Fibroblast of lung (primary cell): ENCODE data around the gene ERBB4. TPM values are rescaled to one million over a fixed set of nuclear protein-coding genes. Genes with fewer than 3 reads are reported as not detected.

ENCODE experiments used
- DNase-seq, 2 donors: peaks; one replicate each; pipeline versions ENCODE4 v3.0.0 to v3.0.0-alpha.2; 2010; ENCODE audit warnings: low read depth in 2 of 2
- H2AFZ ChIP-seq: 2 replicates; pipeline ENCODE4 v1.5.1; 2012; ENCODE audit warnings: low read length, control low read depth, inconsistent platforms
- H3K27ac ChIP-seq: 2 replicates; pipeline ENCODE4 v1.5.1; 2011; ENCODE audit warnings: low read length, control low read depth; ENCODE audit not compliant: insufficient read depth
- H3K27me3 ChIP-seq: 2 replicates; pipeline ENCODE4 v1.5.1; 2011; ENCODE audit warnings: mild to moderate bottlenecking, low read length; ENCODE audit not compliant: control insufficient read depth, insufficient read depth
- H3K36me3 ChIP-seq: 2 replicates; pipeline ENCODE4 v1.5.1; 2011; ENCODE audit warnings: low read length; ENCODE audit not compliant: control insufficient read depth, insufficient read depth
- H3K4me1 ChIP-seq: 2 replicates; pipeline ENCODE4 v1.5.1; 2011; ENCODE audit warnings: low read length; ENCODE audit not compliant: control insufficient read depth, insufficient read depth; ENCODE audit errors: extremely low read depth
- H3K4me2 ChIP-seq: 2 replicates; pipeline ENCODE4 v1.5.1; 2011; ENCODE audit warnings: low read length, control low read depth; ENCODE audit not compliant: insufficient read depth; ENCODE audit errors: extremely low read depth
- H3K4me3 ChIP-seq, 4 experiments: fragments of 200-600 bp in 1 of 4; sonication (generic) in 1 of 4; replicated peaks in 1 of 4; 2 replicates each; pipeline ENCODE4 v1.5.1; 2011 to 2016; ENCODE audit warnings: low read length in 4 of 4, low read depth in 3 of 4, mild to moderate bottlenecking in 3 of 4, control low read depth in 2 of 4, inconsistent platforms in 1 of 4, mixed read lengths in 1 of 4; ENCODE audit not compliant: insufficient read depth in 1 of 4; ENCODE audit errors: control extremely low read depth in 1 of 4
- H3K79me2 ChIP-seq: 2 replicates; pipeline ENCODE4 v1.5.1; 2012; ENCODE audit warnings: mild to moderate bottlenecking, low read length, inconsistent platforms; ENCODE audit not compliant: control insufficient read depth, insufficient read depth
- H3K9ac ChIP-seq: 2 replicates; pipeline ENCODE4 v1.5.1; 2011; ENCODE audit warnings: mild to moderate bottlenecking, low read length, control low read depth; ENCODE audit not compliant: insufficient read depth
- H3K9me3 ChIP-seq: 2 replicates; pipeline ENCODE4 v1.5.1; 2012; ENCODE audit warnings: low read depth, low read length; ENCODE audit not compliant: control insufficient read depth, insufficient read depth
- H4K20me1 ChIP-seq: 2 replicates; pipeline ENCODE4 v1.5.1; 2011; ENCODE audit warnings: low read length; ENCODE audit not compliant: control insufficient read depth, insufficient read depth; ENCODE audit errors: extremely low read depth
- CTCF ChIP-seq, 2 donors: IDR thresholded peaks in 1 of 2; conservative IDR thresholded peaks in 1 of 2; 1 replicate in 1 of 2; 2 replicates in 1 of 2; pipeline ENCODE4 v1.5.1; 2011 to 2012; ENCODE audit warnings: low read length in 2 of 2, control low read depth in 1 of 2, inconsistent platforms in 1 of 2, low read depth in 1 of 2, mild to moderate bottlenecking in 1 of 2
- EZH2 ChIP-seq: IDR thresholded peaks from 2 replicates; pipeline ENCODE4 v1.5.1; 2012; ENCODE audit warnings: low read length, control low read depth, mild to moderate bottlenecking; ENCODE audit errors: missing control alignments
- polyA plus RNA-seq, 2 donors: library from polyadenylated mRNA; depleted of rRNA in 1 of 2; stranded (reverse) in 1 of 2; unstranded in 1 of 2; fragments of >200 nt; gene quantifications; 2 replicates each; pipeline ENCODE4 v1.2.1, GENCODE V29; 2011 to 2012; ENCODE audit warnings: missing spikeins in 1 of 2
- total RNA-seq: library from RNA; depleted of rRNA; stranded (reverse); fragments of >200 nt; gene quantifications from 2 replicates; pipeline ENCODE4 v1.2.1, GENCODE V29; 2014

Gene ERBB4
- total and polyA plus RNA-seq, 2 donors (not counting 1 experiment from before 2014, with no cell fraction given): 0.08 to 0.17 TPM

- no peak for DNase-seq
- no peak overlapping the region for H2AFZ ChIP-seq
- H3K9ac ChIP-seq: no peak overlapping the region
- no peak overlapping the region for H3K4me3 ChIP-seq
- TF ChIP-seq EZH2: no peak
- TF ChIP-seq CTCF (conservative IDR thresholded peaks at IDR 0.05 in 1 of 2, IDR thresholded peaks at IDR 0.05 in 1 of 2; ENCODE audit: low read depth in 1 of 2, low read length in 2 of 2): no peak
- H3K4me1 ChIP-seq: no peaks in the 10 kb centered on the region
- no peaks in the 10 kb centered on the region for H3K79me2 ChIP-seq
- no peak overlapping the region for H3K4me2 ChIP-seq
- no peaks in the 10 kb centered on the region for H4K20me1 ChIP-seq
- no peaks in the 10 kb centered on the region for H3K36me3 ChIP-seq
- H3K27me3 ChIP-seq: no peaks in the 10 kb centered on the region
- no peaks in the 10 kb centered on the region for H3K9me3 ChIP-seq
- H3K27ac ChIP-seq: no peak overlapping the region
Observed at GRCh38 chr2:211423018-211423417, 1115.6 kb downstream of the ERBB4 start.

- Histone ChIP-seq H2AFZ (no peak overlapping the region), H3K9ac (no peak overlapping the region), H3K27me3 (no peaks in the 10 kb centered on the region), H3K4me1 (no peaks in the 10 kb centered on the region), H3K27ac (no peak overlapping the region), H4K20me1 (no peaks in the 10 kb centered on the region), H3K79me2 (no peaks in the 10 kb centered on the region), H3K9me3 (no peaks in the 10 kb centered on the region), H3K4me3 (no peak overlapping the region), H3K4me2 (no peak overlapping the region), H3K36me3 (no peaks in the 10 kb centered on the region)
- DNase-seq: no peak
- TF ChIP-seq CTCF (conservative IDR thresholded peaks at IDR 0.05 in 1 of 2, IDR thresholded peaks at IDR 0.05 in 1 of 2; ENCODE audit: low read depth in 1 of 2, low read length in 2 of 2): no peak
- no peak for TF ChIP-seq EZH2
Observed at GRCh38 chr2:211417544-211417943, 1121.1 kb downstream of the ERBB4 start.

DNA sequence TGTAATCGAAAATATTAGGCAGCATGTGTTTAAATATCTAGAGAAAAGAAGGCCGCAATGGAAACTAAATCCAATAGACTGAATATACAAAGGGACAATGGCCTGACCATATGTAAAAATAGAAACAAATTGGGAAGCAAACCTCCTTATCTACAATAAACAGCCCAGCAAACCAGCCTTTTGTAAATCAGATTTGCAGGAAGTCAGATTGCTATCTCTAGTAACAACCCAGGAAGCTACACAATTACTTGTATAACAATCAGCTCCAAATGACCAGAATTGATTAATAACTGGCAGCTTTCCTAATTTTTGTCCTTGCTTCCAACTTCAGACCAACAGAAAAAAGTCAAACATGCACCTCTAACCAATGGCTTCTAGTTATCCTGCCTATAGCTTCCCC lies 1122.2 kb downstream of the ERBB4 start:
- TF ChIP-seq CTCF (conservative IDR thresholded peaks at IDR 0.05 in 1 of 2, IDR thresholded peaks at IDR 0.05 in 1 of 2; ENCODE audit: low read depth in 1 of 2, low read length in 2 of 2): no peak
- TF ChIP-seq EZH2: no peak
- H3K9me3 ChIP-seq: no peaks in the 10 kb centered on the region
- no peaks in the 10 kb centered on the region for H3K79me2 ChIP-seq

More for the DNA sequence above, 1122.2 kb downstream of the ERBB4 start:
- Histone ChIP-seq H3K4me3 (no peak overlapping the region), H3K27ac (no peak overlapping the region), H2AFZ (no peak overlapping the region), H3K4me2 (no peak overlapping the region), H3K36me3 (no peaks in the 10 kb centered on the region), H4K20me1 (no peaks in the 10 kb centered on the region), H3K9ac (no peak overlapping the region), H3K27me3 (no peaks in the 10 kb centered on the region), H3K4me1 (no peaks in the 10 kb centered on the region)
- no peak for DNase-seq
